ENCODE measurements around the gene PPIA.
A peak's percentile ranks its signal among the peaks of the same experiment; 100 is the strongest.
"Not testable (repeated sequence)": the region's sequence is repeated elsewhere in the genome, so short reads cannot be mapped to it uniquely, and the experiment has no call there.

The PPIA gene

DNA sequence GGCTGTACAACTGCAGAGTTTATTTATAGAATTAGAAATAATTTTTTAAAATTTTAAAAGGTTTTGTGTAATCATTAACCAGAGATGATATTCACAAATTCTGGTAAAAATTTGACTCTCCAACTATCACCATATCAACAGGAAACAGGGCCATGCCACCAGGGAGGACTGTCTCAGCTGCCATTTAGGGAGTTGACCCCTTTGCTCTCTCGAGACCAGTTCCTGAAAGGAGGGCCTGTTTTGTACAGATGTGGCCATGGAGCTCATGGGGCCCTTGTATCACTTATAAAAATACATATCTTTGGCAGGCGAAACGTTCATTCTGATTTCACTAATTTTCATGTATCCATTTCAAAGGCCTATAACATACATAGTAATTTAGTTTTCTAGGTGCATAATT is 31.1 kb downstream of the PPIA start:
- no peak for DNase-seq (ENCODE audit: low read depth in 2 of 2)

DNA sequence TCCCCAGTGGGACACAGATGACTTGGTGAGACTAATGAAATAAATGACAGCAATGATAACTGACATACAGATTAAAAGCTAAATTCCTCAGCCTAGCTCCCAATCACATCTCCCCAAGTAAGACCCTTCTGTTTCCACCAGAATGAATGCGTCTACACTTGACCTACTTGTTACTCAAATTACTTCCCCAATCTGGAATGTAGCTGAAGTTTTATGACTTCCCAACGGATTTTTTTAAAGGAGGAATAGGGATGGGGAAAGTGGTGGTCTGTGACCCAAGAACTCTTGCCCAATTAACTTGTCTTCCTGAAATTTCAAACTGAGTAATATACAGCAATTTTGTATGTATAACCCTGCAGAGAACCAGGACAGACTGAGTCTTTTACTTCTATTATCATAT is 42.3 kb downstream of the PPIA start:
- DNase-seq (ENCODE audit: low read depth in 2 of 2), result no peak

DNA sequence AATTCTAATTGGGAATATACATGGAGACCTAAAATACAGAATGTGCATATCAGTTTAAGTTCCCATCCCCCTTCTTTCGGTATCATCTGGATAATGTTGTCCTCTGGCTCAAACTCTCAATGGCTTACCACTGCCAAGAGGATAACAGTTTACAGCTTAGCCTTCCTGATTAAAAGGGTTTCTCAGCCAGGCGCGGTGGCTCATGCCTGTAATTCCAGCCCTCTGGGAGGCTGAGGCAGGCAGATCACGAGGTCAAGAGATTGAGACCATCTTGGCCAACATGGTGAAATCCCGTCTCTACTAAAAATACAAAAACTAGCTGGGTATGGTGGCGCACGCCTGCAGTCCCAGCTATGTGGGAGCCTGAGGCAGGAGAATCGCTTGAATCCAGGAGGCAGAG is 46.2 kb downstream of the PPIA start:
- not testable (repeated sequence) for DNase-seq (ENCODE audit: low read depth in 2 of 2)

DNA sequence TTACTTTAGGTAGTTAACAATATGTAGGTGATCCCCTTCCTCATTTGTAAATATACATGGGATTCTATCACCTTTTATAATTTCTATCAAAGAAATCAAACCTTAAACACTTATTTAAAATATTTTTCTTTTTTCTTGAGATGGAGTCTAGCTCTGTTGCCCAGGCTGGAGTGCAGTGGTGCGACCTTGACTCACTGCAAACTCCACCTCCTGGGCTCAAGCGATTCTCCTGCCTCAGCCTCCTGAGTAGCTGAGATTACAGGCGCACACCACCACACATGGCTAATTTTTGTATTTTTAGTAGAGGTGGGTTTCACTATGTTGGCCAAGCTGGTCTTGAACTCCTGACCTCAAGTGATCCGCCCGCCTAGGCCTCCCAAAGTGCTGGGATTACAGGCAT is 47.0 kb downstream of the PPIA start:
- not testable (repeated sequence) for DNase-seq (ENCODE audit: low read depth in 2 of 2)

DNA sequence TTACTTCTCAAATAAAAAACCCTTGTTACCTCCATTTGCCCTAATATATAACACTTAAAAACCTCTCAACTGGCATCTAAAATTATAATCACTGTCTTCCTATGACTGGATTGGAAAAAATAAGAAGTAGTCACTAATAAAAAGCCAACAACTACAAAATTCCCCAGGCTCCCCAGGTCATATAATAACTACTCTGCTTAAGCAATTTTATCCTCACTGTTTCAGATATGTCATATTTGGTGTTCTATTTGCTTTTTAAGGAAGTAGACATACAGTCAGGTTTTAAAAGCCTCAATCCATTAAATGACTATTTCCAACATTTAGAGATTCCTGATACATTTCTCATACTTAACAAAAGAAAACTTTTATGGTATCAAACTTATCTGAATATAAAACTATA is 49.0 kb downstream of the PPIA start:
- DNase-seq (ENCODE audit: low read depth in 2 of 2), result no peak

DNA sequence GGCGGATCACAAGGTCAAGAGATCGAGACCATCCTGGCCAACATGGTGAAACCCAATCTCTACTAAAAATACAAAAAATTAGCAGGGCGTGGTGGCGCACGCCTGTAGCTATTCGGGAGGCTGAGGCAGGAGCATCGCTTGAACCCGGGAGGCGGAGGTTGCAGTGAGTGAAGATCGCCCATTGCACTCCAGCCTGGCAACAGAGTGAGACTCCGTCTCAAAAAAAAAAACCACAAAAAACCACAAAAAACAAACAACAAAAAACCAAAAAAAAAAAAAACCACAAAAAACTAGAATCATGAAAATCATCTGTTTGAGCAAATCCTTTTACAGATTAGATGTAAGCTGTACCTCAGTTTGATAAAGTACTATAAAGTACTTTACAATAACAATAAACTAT is 49.9 kb downstream of the PPIA start:
- DNase-seq (ENCODE audit: low read depth in 2 of 2), result not testable (repeated sequence)

DNA sequence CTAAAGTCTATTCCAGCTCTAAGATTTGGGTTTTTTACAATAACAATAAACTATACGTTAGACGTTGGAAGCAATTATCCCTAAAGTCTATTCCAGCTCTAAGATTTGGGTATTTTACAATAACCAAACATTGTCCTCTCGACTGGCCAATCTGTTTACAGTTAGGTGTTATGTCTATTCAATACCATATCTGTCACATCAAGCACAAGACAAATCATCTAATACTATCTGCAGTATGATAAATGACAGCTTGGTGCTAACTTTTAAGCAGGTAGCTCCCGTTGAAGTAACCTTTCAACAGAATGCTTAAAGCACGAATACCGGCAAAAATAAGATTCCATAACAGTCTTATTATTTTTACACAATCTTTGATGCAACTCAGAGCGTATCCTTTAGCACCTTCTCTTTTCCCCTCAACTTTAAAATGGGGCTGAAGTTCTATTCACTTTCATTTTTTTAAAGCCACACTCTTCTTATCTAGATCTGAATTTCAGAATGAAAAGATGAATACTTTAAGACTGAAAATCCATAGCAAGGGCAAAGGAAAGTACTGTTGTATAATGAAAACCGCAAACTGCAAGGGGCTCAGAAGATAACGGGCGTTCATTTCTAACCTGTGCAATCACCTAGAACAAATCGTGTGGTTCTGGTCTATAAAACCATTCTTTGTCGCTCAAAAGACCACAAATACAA is 50.5 kb downstream of the PPIA start:
- DNase-seq (ENCODE audit: low read depth in 2 of 2), result no peak

DNA sequence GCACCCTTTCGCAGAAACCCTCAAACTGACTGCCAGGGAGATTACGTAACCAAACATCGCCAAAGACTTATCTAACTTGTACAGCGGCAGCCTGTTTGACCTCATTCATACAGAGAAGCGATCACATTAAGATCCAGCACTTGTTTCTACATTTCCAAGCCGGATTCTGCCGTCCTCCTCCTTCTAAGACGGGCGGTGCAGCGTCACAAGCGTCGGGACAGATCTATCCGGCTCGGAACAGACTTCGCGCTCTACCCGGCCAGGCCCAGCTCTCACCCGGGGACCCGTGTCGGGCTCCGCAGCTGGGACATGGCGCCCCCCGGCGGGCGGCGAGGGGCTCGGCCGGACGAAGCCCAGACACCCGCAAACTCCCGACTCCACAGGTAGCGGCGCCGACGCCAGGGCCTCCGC is 51.0 kb downstream of the PPIA start:
- DNase-seq (ENCODE audit: low read depth in 2 of 2), result peak; percentile 79 to 81

DNA sequence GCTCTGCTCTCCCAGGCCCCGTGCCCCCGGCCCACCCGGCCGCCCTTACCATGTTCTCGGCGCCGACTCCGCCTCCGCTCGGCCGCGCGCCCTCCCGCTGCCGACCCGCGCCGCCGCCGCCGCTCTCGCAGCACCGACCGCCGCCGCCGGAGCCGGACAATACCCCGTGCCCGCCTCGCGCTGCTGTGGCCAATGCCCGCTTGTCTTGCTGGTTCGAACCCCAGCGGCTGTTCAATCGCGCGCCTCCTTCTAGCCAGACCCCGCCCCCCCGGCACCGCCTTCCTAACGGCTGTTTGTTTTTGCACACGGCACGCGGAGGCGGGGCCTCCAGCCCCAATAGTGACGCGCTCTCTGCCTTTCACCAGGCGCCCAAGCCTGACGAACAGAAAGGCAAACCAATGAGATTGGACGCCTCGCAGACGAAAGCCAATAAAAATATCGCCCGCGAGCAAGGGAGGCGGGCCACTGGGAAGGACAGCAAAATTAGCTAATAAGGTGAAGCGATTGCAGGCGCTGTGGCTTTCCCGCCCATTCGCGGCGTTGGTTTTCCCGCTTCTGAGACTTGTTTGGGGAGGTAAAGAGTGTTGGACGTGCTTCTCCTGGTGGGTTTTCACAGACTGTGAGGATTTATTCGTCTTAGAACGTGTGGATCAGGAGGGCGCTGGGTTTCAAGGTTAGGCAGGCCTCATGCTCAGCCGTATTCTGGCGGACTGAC is 51.6 kb downstream of the PPIA start, which contains the start of gene H2AZ2:
TSS of gene H2AZ2 (minus strand) at position 168 of the 715 bp plus-strand sequence. CDS start at position 52, 116 bp downstream.
- DNase-seq (ENCODE audit: low read depth in 2 of 2), result peak; percentile 100

DNA sequence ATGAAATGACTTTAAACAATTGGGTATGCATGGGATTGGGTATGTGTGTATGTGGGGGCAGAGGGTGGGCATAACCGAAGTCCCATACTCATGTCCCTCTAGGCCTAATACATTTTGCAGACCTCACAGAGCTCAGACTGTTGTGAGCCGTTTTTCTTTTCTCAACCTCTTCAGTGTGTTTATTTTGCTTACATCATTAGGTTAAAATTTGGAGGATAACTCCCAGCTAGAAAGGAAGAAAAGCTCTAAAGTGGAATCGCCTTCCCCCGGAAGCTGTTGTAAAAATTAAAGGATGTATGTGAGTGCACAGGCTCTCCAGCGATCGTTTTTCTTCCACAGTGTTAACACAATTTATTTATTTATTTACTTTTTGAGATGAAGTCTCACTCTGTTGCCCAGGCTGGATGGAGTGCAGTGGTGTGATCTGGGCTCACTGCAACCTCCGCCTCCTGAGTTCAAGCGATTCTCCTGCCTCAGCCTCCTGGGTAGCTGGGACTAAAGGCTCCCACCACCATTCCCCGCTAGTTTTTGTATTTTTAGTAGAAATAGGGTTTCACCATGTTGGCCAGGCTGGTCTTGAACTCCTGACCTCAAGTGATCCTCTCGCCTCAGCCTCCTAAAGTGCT is 52.9 kb downstream of the PPIA start:
- DNase-seq (ENCODE audit: low read depth in 2 of 2), result no peak

DNA sequence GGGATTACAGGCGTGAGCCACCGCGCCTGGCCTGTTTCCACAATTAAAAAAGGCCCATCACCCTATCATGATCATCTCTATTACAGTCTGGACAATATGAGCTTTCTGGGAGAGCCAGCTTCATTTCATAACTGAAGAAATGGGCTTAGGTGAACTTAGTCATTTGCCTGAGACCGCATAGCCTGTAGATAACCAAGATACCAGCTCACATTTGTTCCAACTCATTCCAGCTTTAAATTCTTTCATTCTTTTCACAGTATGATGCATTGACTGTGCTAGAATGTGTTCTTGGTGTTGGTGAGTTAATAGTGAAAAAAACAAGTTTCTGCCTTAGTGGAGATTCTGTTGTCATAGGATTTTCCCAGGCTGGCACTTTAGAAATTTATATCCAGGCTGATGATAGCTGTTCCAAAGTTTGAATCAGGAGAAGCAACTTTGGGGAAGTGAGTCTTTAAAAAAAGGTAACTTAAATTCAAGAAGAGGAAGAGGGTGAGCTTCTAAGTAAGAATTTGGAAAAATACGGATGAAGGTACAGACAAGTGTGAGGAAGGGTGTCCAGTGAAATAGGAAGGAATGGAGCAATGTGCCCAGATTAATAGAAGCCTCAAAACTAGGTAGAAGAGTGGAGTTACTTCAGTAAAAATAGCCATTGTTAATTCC is 53.5 kb downstream of the PPIA start:
- DNase-seq (ENCODE audit: low read depth in 2 of 2), result no peak

DNA sequence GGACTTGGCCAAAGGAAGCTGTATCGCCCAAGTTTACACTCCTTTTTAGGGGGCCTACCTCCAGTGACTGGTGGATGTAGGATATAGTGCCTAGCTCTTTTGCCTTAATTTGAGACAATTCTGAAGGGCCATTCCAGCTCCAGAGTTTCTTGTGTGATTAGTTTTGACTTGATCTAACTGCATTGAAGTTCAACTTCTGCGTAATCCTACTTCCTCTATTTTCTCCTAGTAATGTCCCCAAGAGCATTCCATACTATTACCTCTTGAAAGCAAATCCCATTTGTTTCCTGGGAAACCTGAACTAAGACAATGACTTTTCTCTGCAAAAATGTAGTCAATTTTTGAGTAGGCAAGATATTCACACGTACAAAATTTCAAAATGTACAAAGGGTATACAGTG is 56.1 kb downstream of the PPIA start:
- no peak for DNase-seq (ENCODE audit: low read depth in 2 of 2)

Measured in stimulated activated CD4-positive, alpha-beta T cell treated with anti-CD3 and anti-CD28 coated beads, Interleukin-15, amount 100 ng/mL, for 48 hours (primary cell).